ENCODE data around the gene ARRDC3. TPM values are rescaled to one million over a fixed set of nuclear protein-coding genes. Genes with fewer than 3 reads are reported as not detected.

ARRDC3 gene
- total and polyA plus RNA-seq, 2 of the 8 experiments (the other 6 are each of a cell fraction or from before 2014, with no cell fraction given): 2.9 to 5.7 TPM

DNA sequence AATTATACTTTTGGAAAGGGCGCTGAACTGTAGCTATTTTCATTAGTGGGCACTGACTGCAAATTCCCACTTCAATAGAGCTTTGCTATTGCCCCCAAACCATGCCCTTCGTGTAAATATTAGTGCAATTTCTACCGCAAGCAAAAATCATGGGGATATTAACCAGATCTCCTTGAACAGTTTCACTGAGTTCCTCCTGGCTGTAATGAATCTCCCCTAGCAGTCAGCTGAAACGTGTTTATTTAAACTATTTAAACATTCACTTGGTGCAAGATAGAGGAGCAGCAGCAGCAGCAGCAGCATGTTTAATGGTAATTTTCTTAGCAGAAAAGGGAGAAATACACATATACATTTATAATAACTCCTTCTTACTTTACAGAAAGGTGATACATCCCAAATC lies 54.4 kb downstream of the ARRDC3 start:
- Histone ChIP-seq H4K20me1 (replicated peaks in 1 of 2; ENCODE audit: control insufficient read depth in 1 of 2, insufficient read depth in 2 of 2, low read length in 2 of 2) (no peaks in the 10 kb centered on the region), H3K79me2 (ENCODE audit: control insufficient read depth in 1 of 2, insufficient read depth in 2 of 2, low read length in 2 of 2) (no peaks in the 10 kb centered on the region), H3K4me1 (replicated peaks in 1 of 4; ENCODE audit: control insufficient read depth in 3 of 4, insufficient read depth in 4 of 4, low read length in 3 of 4) (peaks cover 0 to 7% (median 2%) of the 10 kb centered on the region in 4 experiments; a peak in 3 of 7 replicates), H2BK5ac (ENCODE audit: low read depth, low read length) (no peak overlapping the region), H3K23ac (ENCODE audit: insufficient read length) (no peak overlapping the region), H3K9me3 (ENCODE audit: insufficient read depth in 2 of 2, low read depth in 1 of 2, low read length in 1 of 2) (no peaks in the 10 kb centered on the region), H3K36me3 (ENCODE audit: control insufficient read depth in 2 of 4, insufficient read depth in 4 of 4, low read length in 3 of 4) (no peaks in the 10 kb centered on the region), H3K56ac (replicated peaks; ENCODE audit: insufficient read length, low read depth, low read length) (no peak overlapping the region), H4K91ac (replicated peaks; ENCODE audit: insufficient read length, low read length) (no peak overlapping the region), H2AK5ac (ENCODE audit: low read depth, low read length) (no peak overlapping the region), H3K23me2 (ENCODE audit: low read depth, low read length) (no peaks in the 10 kb centered on the region), H3K4me3 (ENCODE audit: extremely low read depth in 1 of 4, insufficient read depth in 2 of 4, low read depth in 3 of 4, low read length in 4 of 4) (no peak overlapping the region), H3K4ac (replicated peaks; ENCODE audit: insufficient read length, low read depth, low read length) (no peak overlapping the region), H2BK20ac (ENCODE audit: low read length) (no peak overlapping the region), H2BK120ac (replicated peaks; ENCODE audit: low read depth, low read length) (no peak overlapping the region), H3K27ac (ENCODE audit: low read depth, low read length) (no peak overlapping the region), H3K4me2 (ENCODE audit: insufficient read depth in 1 of 2, low read depth in 2 of 2, low read length in 2 of 2) (no peak overlapping the region), H2AFZ (ENCODE audit: low read length) (peak overlapping the region; percentile 82), H2BK15ac (ENCODE audit: low read length) (no peak overlapping the region), H3K18ac (ENCODE audit: extremely low read depth, low read length) (no peak overlapping the region), H3K9ac (replicated peaks in 1 of 4; ENCODE audit: extremely low read depth in 1 of 4, low read depth in 3 of 4, low read length in 3 of 4) (no peak overlapping the region), H3K14ac (ENCODE audit: insufficient read length) (no peak overlapping the region), H4K8ac (ENCODE audit: extremely low read depth, insufficient read depth, low read length) (no peak overlapping the region), H2BK12ac (ENCODE audit: low read depth, low read length) (no peak overlapping the region), H3K79me1 (ENCODE audit: low read depth, low read length) (no peaks in the 10 kb centered on the region), H4K5ac (ENCODE audit: insufficient read length, low read depth, low read length) (no peak overlapping the region), H3K27me3 (replicated peaks in 1 of 4; ENCODE audit: control insufficient read depth in 3 of 4, extremely low read depth in 1 of 4, insufficient read depth in 3 of 4, low read length in 3 of 4) (no peaks in the 10 kb centered on the region)
- ChIA-PET POLR2A (ENCODE audit: partially characterized antibody) (no interaction called here), CTCF (ENCODE audit: partially characterized antibody) (interaction anchor here (2.0 kb wide), 1 partner anchor 26 kb away, joined by 5 read pairs; no protein-coding TSS in a partner anchor)
- 81% methylated on average over 4 of the region's 4 CpGs; no CpG with 5 or more reads in 1 of the 2 experiments for WGBS, 2 experiments (ENCODE audit: extremely low coverage in 1 of 2, insufficient coverage in 1 of 2, insufficient read length in 1 of 2, insufficient replicate concordance in 2 of 2, low coverage in 1 of 2, low lambda C conversion rate in 2 of 2, missing lambda C conversion rate in 1 of 2)
- DNase-seq (ENCODE audit: low read depth in 1 of 2, low spot score in 2 of 2) (no peak), FAIRE-seq (no peak)
- TF ChIP-seq CTCF (IDR thresholded peaks at IDR 0.05; ENCODE audit: control extremely low read depth in 1 of 3, insufficient read depth in 1 of 3, low read depth in 1 of 3, low read length in 3 of 3) (no peak), HDAC2 (IDR thresholded peaks at IDR 0.05; ENCODE audit: borderline replicate concordance in 1 of 2, low read depth in 2 of 2, low read length in 2 of 2) (no peak), SRF (IDR thresholded peaks at IDR 0.05; ENCODE audit: low read depth, low read length) (no peak), POLR2A (IDR thresholded peaks at IDR 0.05; ENCODE audit: control extremely low read depth in 1 of 2, low read depth in 2 of 2, low read length in 2 of 2) (no peak), CBX5 (IDR thresholded peaks at IDR 0.05; ENCODE audit: low read depth, low read length) (no peak), USF2 (IDR thresholded peaks at IDR 0.05; ENCODE audit: low read length) (no peak), TBP (IDR thresholded peaks at IDR 0.05; ENCODE audit: low read depth, low read length) (no peak), BCL11A (IDR thresholded peaks at IDR 0.05; ENCODE audit: low read depth in 2 of 2, low read length in 2 of 2) (no peak), NRF1 (IDR thresholded peaks at IDR 0.05; ENCODE audit: low read depth, low read length) (no peak), RFX5 (IDR thresholded peaks at IDR 0.05; ENCODE audit: borderline replicate concordance, low read depth, low read length) (no peak), RXRA (IDR thresholded peaks at IDR 0.05; ENCODE audit: insufficient read depth, low read depth, low read length) (no peak)
